ENCODE measurements around the gene GPX2.

The GPX2 gene

DNA sequence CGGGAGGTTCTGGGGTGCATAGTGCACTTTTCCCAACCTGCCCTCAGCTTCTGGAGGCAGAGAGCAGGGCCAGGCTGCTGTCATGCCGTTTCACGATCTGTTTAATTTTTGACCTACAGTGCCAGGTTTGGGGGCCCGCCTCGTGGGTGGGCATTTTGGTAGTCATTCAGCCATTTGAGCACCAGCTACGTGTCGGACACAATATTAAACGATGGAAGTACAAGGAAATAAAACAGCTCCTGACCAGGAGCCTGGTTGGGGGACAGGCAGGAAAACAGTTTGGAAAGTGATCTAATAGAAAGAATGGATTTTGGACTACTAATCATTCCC, 44.9 kb upstream of the GPX2 start:
- H4K20me1 ChIP-seq (ENCODE audit: insufficient read depth, low read length): no peaks in the 10 kb centered on the region
- TF ChIP-seq, protein P1, sequence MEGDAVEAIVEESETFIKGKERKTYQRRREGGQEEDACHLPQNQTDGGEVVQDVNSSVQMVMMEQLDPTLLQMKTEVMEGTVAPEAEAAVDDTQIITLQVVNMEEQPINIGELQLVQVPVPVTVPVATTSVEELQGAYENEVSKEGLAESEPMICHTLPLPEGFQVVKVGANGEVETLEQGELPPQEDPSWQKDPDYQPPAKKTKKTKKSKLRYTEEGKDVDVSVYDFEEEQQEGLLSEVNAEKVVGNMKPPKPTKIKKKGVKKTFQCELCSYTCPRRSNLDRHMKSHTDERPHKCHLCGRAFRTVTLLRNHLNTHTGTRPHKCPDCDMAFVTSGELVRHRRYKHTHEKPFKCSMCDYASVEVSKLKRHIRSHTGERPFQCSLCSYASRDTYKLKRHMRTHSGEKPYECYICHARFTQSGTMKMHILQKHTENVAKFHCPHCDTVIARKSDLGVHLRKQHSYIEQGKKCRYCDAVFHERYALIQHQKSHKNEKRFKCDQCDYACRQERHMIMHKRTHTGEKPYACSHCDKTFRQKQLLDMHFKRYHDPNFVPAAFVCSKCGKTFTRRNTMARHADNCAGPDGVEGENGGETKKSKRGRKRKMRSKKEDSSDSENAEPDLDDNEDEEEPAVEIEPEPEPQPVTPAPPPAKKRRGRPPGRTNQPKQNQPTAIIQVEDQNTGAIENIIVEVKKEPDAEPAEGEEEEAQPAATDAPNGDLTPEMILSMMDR (IDR thresholded peaks at IDR 0.05; ENCODE audit: low read length): no peak
- TF ChIP-seq EZH2phosphoT487 (IDR thresholded peaks at IDR 0.05; ENCODE audit: low read length) (no peak), EZH2 (optimal IDR thresholded peaks at IDR 0.05; ENCODE audit: low read depth, low read length) (no peak)
- no peaks in the 10 kb centered on the region for H3K27me3 ChIP-seq (replicated peaks; ENCODE audit: insufficient read depth, low read length)
- H3F3A ChIP-seq (ENCODE audit: insufficient read depth, low read length): no peaks in the 10 kb centered on the region
- DNase-seq: no peak
- no peaks in the 10 kb centered on the region for H3K9me3 ChIP-seq (replicated peaks; ENCODE audit: insufficient read depth, low read length)
- no peaks in the 10 kb centered on the region for H3K36me3 ChIP-seq (replicated peaks; ENCODE audit: insufficient read depth, low read length)
- H3K4me2 ChIP-seq (ENCODE audit: low read depth, low read length): peak overlapping the region; percentile 83
- H3K4me1 ChIP-seq (ENCODE audit: low read length): peaks cover 4% of the 10 kb centered on the region; the same call in 1 of the 2 replicates
- no peak overlapping the region for H3K27ac ChIP-seq (ENCODE audit: low read length)
- no peaks in the 10 kb centered on the region for H3K9me2 ChIP-seq (replicated peaks; ENCODE audit: insufficient read depth, low read length)
- peak overlapping the region; percentile 74 for H3K9ac ChIP-seq (ENCODE audit: low read length)
- peak overlapping the region; percentile 92 for H3K4me3 ChIP-seq (ENCODE audit: low read length)
- H3K79me2 ChIP-seq (ENCODE audit: low read length): peaks cover 27% of the 10 kb centered on the region
- peak overlapping the region; percentile 86 for H2AFZ ChIP-seq (ENCODE audit: low read length)

DNA sequence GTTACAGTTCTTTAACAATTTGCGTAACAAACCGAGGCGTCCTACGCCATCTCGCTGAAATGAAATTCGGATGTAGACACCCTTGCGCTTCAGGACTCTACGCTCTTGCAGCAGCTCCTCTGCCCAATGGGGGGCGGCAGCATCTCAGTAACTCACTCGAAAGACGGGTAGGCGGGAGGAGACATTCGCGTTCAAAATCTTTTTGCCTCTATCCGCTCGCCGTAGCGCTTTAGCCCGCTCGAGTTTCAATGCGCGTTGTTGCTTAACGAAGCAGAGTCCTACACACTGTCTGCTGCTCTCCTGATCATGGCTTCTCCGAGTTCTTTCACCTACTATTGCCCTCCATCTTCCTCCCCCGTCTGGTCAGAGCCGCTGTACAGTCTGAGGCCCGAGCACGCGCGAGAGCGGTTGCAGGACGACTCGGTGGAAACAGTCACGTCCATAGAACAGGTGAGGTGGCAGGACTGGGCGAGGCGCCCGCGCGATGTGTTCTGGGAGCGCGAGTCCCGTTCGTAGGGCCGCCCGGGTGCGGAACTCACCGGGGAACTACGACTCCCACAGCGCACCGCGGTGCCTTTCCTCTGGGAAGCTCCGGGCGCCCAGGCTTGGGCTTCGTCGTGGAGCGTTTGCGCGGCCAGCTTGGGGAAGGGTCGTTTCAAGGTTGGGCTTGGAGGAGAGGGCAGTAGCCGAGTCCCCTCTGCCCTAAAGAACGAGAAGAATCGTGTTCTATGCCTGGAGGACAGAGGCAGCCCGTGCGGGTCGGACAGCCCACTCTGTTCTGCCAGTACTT, 44.3 kb upstream of the GPX2 start, which contains the start of gene FNTB:
TSS of gene FNTB (plus strand) at position 248 of the 790 bp plus-strand sequence. CDS start at position 307, 59 bp downstream.
- TF ChIP-seq, protein P1 (IDR thresholded peaks at IDR 0.05; ENCODE audit: low read length): peak; percentile 67
- no peak for TF ChIP-seq EZH2phosphoT487 (IDR thresholded peaks at IDR 0.05; ENCODE audit: low read length)
- Histone ChIP-seq H3K4me2 (ENCODE audit: low read depth, low read length) (peak within 1 kb of the TSS; percentile 90), H3K27ac (ENCODE audit: low read length) (peak within 1 kb of the TSS; percentile 52; the same call in 1 of the 2 replicates), H3K9me3 (replicated peaks; ENCODE audit: insufficient read depth, low read length) (no peaks in the 10 kb centered on the region), H3K9me2 (replicated peaks; ENCODE audit: insufficient read depth, low read length) (no peaks in the 10 kb centered on the region), H3K36me3 (replicated peaks; ENCODE audit: insufficient read depth, low read length) (no peaks in the 10 kb centered on the region), H3K4me1 (ENCODE audit: low read length) (peaks cover 4% of the 10 kb centered on the region; the same call in 1 of the 2 replicates), H3K9ac (ENCODE audit: low read length) (peak within 1 kb of the TSS; percentile 74), H3K79me2 (ENCODE audit: low read length) (peaks cover 27% of the 10 kb centered on the region), H3K27me3 (replicated peaks; ENCODE audit: insufficient read depth, low read length) (no peaks in the 10 kb centered on the region), H3K4me3 (ENCODE audit: low read length) (peak within 1 kb of the TSS; percentile 92), H2AFZ (ENCODE audit: low read length) (peak within 1 kb of the TSS; percentile 86), H3F3A (ENCODE audit: insufficient read depth, low read length) (no peaks in the 10 kb centered on the region), H4K20me1 (ENCODE audit: insufficient read depth, low read length) (no peaks in the 10 kb centered on the region)
- peak; percentile 90 for DNase-seq

DNA sequence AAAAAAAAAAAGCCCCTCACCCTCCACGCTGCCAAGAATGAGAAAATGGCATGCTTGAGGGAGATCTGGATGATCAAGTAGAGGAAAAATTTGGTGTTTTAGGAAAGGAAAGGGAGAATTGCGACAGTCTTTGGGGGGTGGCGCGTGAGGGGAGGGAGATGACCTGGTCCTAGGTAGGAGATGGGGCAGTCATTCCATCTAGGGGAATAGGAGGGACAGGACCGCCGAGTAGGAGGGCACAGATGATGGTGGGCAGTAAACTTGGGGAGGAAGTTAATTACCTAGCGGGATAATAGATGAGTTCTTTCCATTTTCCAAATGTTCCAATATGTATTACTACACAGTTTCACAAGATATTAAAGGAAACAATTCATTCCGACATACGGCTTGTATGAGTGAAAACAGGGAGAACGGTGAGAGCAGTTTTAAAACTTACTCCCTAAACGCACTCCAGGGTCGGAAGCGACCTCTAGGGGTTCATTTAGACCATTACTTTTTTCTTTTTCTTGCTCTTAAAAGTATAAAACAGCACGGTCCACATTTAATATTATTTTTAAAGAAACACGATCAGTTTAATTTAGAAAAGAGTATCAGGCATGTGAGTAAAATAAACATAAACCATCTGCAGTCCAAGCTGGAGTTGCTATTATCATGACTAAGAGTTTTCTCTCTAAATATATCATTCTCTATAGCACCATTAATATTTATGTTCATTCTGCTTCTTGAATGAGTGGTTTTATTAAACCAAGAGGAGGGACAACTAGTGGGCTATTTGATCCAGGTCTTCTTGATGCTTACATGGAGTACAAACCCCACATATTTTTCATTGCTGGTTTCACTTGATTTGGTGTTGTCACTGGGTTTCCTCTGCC, 41.1 kb upstream of the GPX2 start:
- Histone ChIP-seq H3K27me3 (replicated peaks; ENCODE audit: insufficient read depth, low read length) (no peaks in the 10 kb centered on the region), H3F3A (ENCODE audit: insufficient read depth, low read length) (no peaks in the 10 kb centered on the region), H3K27ac (ENCODE audit: low read length) (no peak overlapping the region), H3K79me2 (ENCODE audit: low read length) (peaks cover 16% of the 10 kb centered on the region), H3K9me2 (replicated peaks; ENCODE audit: insufficient read depth, low read length) (no peaks in the 10 kb centered on the region), H3K36me3 (replicated peaks; ENCODE audit: insufficient read depth, low read length) (no peaks in the 10 kb centered on the region), H3K4me1 (ENCODE audit: low read length) (peaks cover 4% of the 10 kb centered on the region; the same call in 1 of the 2 replicates), H3K9ac (ENCODE audit: low read length) (no peak overlapping the region), H4K20me1 (ENCODE audit: insufficient read depth, low read length) (no peaks in the 10 kb centered on the region), H3K4me2 (ENCODE audit: low read depth, low read length) (peak overlapping the region; percentile 73; the same call in 1 of the 2 replicates), H3K4me3 (ENCODE audit: low read length) (peak overlapping the region; percentile 37; the same call in 1 of the 2 replicates), H2AFZ (ENCODE audit: low read length) (0 out of 2 replicates have a peak overlapping the region, but pooled peaks have one; percentile 27), H3K9me3 (replicated peaks; ENCODE audit: insufficient read depth, low read length) (no peaks in the 10 kb centered on the region)
- DNase-seq: peak; percentile 50
- TF ChIP-seq EZH2 (optimal IDR thresholded peaks at IDR 0.05; ENCODE audit: low read depth, low read length): no peak
- TF ChIP-seq, protein P1 (IDR thresholded peaks at IDR 0.05; ENCODE audit: low read length): peak; percentile 46
- TF ChIP-seq EZH2phosphoT487 (IDR thresholded peaks at IDR 0.05; ENCODE audit: low read length): no peak

Measured in MM.1S (cell line).